H1 (cell line): ENCODE data around the gene RAD51D. TPM values are rescaled to one million over a fixed set of nuclear protein-coding genes. Genes with fewer than 3 reads are reported as not detected.
A peak's percentile ranks its signal among the peaks of the same experiment; 100 is the strongest.

Experiments used
- CTCF ChIA-PET: fragments of 300-600 bp; sonication (Branson Sonifier 250); formaldehyde crosslinking; loops from one replicate; lab custom pipeline; 2021; ENCODE audit not compliant: partially characterized antibody; lab: Charles Lee
- POLR2A ChIA-PET: fragments of 300-600 bp; sonication (Branson Sonifier 250); formaldehyde crosslinking; loops from one replicate; lab custom pipeline; 2021; ENCODE audit warnings: inconsistent platforms; ENCODE audit not compliant: partially characterized antibody; lab: Charles Lee
- DNase-seq, 2 experiments: peaks; one replicate each; pipeline versions ENCODE4 v3.0.0 to v3.0.0-alpha.2; 2010 to 2022; ENCODE audit warnings: low spot score in 2 of 2, low read depth in 1 of 2, mixed read lengths in 1 of 2
- FAIRE-seq: peaks from 2 replicates; lab custom pipeline; 2011; peaks lifted over from hg19 to GRCh38; lab: Jason Lieb, UNC
- H2AFZ ChIP-seq: 2 replicates; pipeline ENCODE4 v1.8.1; 2012; ENCODE audit warnings: low read length, inconsistent platforms
- H2AK5ac ChIP-seq: 2 replicates; pipeline ENCODE4 v1.6.1; 2013; ENCODE audit warnings: low read depth, low read length
- H2BK120ac ChIP-seq: replicated peaks from 2 replicates; pipeline ENCODE3; 2013; ENCODE audit warnings: low read depth, low read length, inconsistent platforms
- H2BK12ac ChIP-seq: 2 replicates; pipeline ENCODE4 v1.6.1; 2013; ENCODE audit warnings: low read depth, low read length
- H2BK15ac ChIP-seq: 2 replicates; pipeline ENCODE4 v1.6.1; 2013; ENCODE audit warnings: low read length
- H2BK20ac ChIP-seq: 2 replicates; pipeline ENCODE4 v1.6.1; 2013; ENCODE audit warnings: low read length
- H2BK5ac ChIP-seq: 2 replicates; pipeline ENCODE4 v1.6.1; 2013; ENCODE audit warnings: low read depth, low read length
- H3K14ac ChIP-seq: 2 replicates; pipeline ENCODE4 v1.6.1; 2013; ENCODE audit warnings: inconsistent platforms; ENCODE audit not compliant: insufficient read length
- H3K18ac ChIP-seq: 2 replicates; pipeline ENCODE4 v1.6.1; 2013; ENCODE audit warnings: low read length; ENCODE audit errors: extremely low read depth
- H3K23ac ChIP-seq: 2 replicates; pipeline ENCODE4 v1.6.1; 2013; ENCODE audit warnings: inconsistent platforms; ENCODE audit not compliant: insufficient read length
- H3K23me2 ChIP-seq: 2 replicates; pipeline ENCODE4 v1.6.1; 2013; ENCODE audit warnings: low read depth, low read length
- H3K27ac ChIP-seq: 2 replicates; pipeline ENCODE4 v1.6.1; 2011; ENCODE audit warnings: low read depth, low read length, inconsistent platforms
- H3K27me3 ChIP-seq, 4 experiments: replicated peaks in 1 of 4; 1 replicate in 1 of 4; 2 replicates in 3 of 4; pipeline versions ENCODE4 v1.6.1 to v1.8.1; 2011 to 2013; ENCODE audit warnings: low read length in 3 of 4, mild to moderate bottlenecking in 3 of 4, inconsistent platforms in 2 of 4, mixed read lengths in 2 of 4, moderate library complexity in 1 of 4; ENCODE audit not compliant: control insufficient read depth in 3 of 4, insufficient read depth in 3 of 4; ENCODE audit errors: extremely low read depth in 1 of 4
- H3K36me3 ChIP-seq, 4 experiments: 2 replicates each; pipeline versions ENCODE4 v1.6.1 to v1.8.1; 2011 to 2013; ENCODE audit warnings: mild to moderate bottlenecking in 4 of 4, low read length in 3 of 4, moderate library complexity in 2 of 4, control low read depth in 1 of 4, inconsistent platforms in 1 of 4; ENCODE audit not compliant: insufficient read depth in 4 of 4, control insufficient read depth in 2 of 4
- H3K4ac ChIP-seq: replicated peaks from 2 replicates; pipeline ENCODE3; 2013; ENCODE audit warnings: low read length, low read depth, mixed read lengths, inconsistent platforms; ENCODE audit not compliant: insufficient read length
- H3K4me1 ChIP-seq, 4 experiments: replicated peaks in 1 of 4; 1 replicate in 1 of 4; 2 replicates in 3 of 4; pipeline versions ENCODE4 v1.6.1 to v1.8.1; 2011 to 2013; ENCODE audit warnings: low read length in 3 of 4, inconsistent platforms in 2 of 4, mixed read lengths in 1 of 4; ENCODE audit not compliant: insufficient read depth in 4 of 4, control insufficient read depth in 3 of 4
- H3K4me2 ChIP-seq, 2 experiments: 2 replicates each; pipeline versions ENCODE4 v1.6.1 to v1.8.1; 2011 to 2013; ENCODE audit warnings: low read depth in 2 of 2, low read length in 2 of 2, control low read depth in 1 of 2, inconsistent platforms in 1 of 2, mild to moderate bottlenecking in 1 of 2; ENCODE audit not compliant: insufficient read depth in 1 of 2
- H3K4me3 ChIP-seq, 4 experiments: fragments of 200-600, 300-600 bp in 1 of 4; sonication (generic), shearing (Covaris generic), sonication (Bioruptor Twin) in 1 of 4; 2 replicates each; pipeline versions ENCODE4 v1.5.1 to v1.8.1; 2011 to 2016; ENCODE audit warnings: low read length in 4 of 4, low read depth in 3 of 4, control low read depth in 2 of 4, inconsistent platforms in 2 of 4, mild to moderate bottlenecking in 2 of 4, mixed read lengths in 1 of 4, moderate library complexity in 1 of 4; ENCODE audit not compliant: insufficient read depth in 2 of 4; ENCODE audit errors: extremely low read depth in 1 of 4
- H3K56ac ChIP-seq: replicated peaks from 2 replicates; pipeline ENCODE3; 2013; ENCODE audit warnings: low read depth, mild to moderate bottlenecking, mixed read lengths, low read length, inconsistent platforms; ENCODE audit not compliant: insufficient read length
- H3K79me1 ChIP-seq: 2 replicates; pipeline ENCODE4 v1.6.1; 2013; ENCODE audit warnings: low read depth, low read length, control low read depth
- H3K79me2 ChIP-seq, 2 experiments: 2 replicates each; pipeline versions ENCODE4 v1.6.1 to v1.8.1; 2012 to 2013; ENCODE audit warnings: low read length in 2 of 2, mild to moderate bottlenecking in 2 of 2, inconsistent platforms in 1 of 2; ENCODE audit not compliant: insufficient read depth in 2 of 2, control insufficient read depth in 1 of 2
- H3K9ac ChIP-seq, 4 experiments: replicated peaks in 1 of 4; 1 replicate in 1 of 4; 2 replicates in 3 of 4; pipeline versions ENCODE4 v1.6.1 to v1.8.1; 2011 to 2013; ENCODE audit warnings: low read depth in 3 of 4, low read length in 3 of 4, control low read depth in 2 of 4, mild to moderate bottlenecking in 2 of 4, moderate library complexity in 2 of 4, inconsistent platforms in 1 of 4; ENCODE audit errors: extremely low read depth in 1 of 4
- H3K9me3 ChIP-seq, 2 experiments: 2 replicates each; pipeline versions ENCODE4 v1.6.1 to v1.8.1; 2012 to 2013; ENCODE audit warnings: mild to moderate bottlenecking in 2 of 2, moderate library complexity in 2 of 2, control low read depth in 1 of 2, inconsistent platforms in 1 of 2, low read depth in 1 of 2, low read length in 1 of 2, mixed read lengths in 1 of 2; ENCODE audit not compliant: insufficient read depth in 2 of 2
- H4K20me1 ChIP-seq, 2 experiments: replicated peaks in 1 of 2; 2 replicates each; pipeline versions ENCODE3 to v1.8.1; 2011 to 2013; ENCODE audit warnings: inconsistent platforms in 2 of 2, low read length in 2 of 2, mild to moderate bottlenecking in 1 of 2; ENCODE audit not compliant: insufficient read depth in 2 of 2, control insufficient read depth in 1 of 2
- H4K5ac ChIP-seq: 2 replicates; pipeline ENCODE4 v1.6.1; 2013; ENCODE audit warnings: low read length, low read depth, mixed read lengths, inconsistent platforms; ENCODE audit not compliant: insufficient read length
- H4K8ac ChIP-seq: 2 replicates; pipeline ENCODE4 v1.8.0; 2013; ENCODE audit warnings: mild to moderate bottlenecking, moderate library complexity, low read length, inconsistent platforms; ENCODE audit not compliant: insufficient read depth; ENCODE audit errors: extremely low read depth
- H4K91ac ChIP-seq: replicated peaks from 2 replicates; pipeline ENCODE3; 2013; ENCODE audit warnings: low read length, mixed read lengths, inconsistent platforms; ENCODE audit not compliant: insufficient read length
- ATF3 ChIP-seq: IDR thresholded peaks from 2 replicates; pipeline ENCODE4 v1.6.1; 2011; ENCODE audit warnings: low read depth, mild to moderate bottlenecking, low read length; ENCODE audit not compliant: insufficient read depth
- CREB1 ChIP-seq: IDR thresholded peaks from 2 replicates; pipeline ENCODE4 v1.6.1; 2012; ENCODE audit warnings: inconsistent platforms
- HDAC2 ChIP-seq, 2 experiments: fragments of 300-600 bp in 1 of 2; sonication (generic) in 1 of 2; IDR thresholded peaks; 2 replicates each; pipeline ENCODE4 v1.6.1; 2011 to 2012; ENCODE audit warnings: low read depth in 2 of 2, low read length in 2 of 2, mild to moderate bottlenecking in 2 of 2, moderate library complexity in 2 of 2, borderline replicate concordance in 1 of 2, inconsistent platforms in 1 of 2
- HDAC6 ChIP-seq: IDR thresholded peaks from one replicate; pipeline ENCODE4 v1.7.1; 2012; ENCODE audit warnings: low read depth, mild to moderate bottlenecking, inconsistent platforms, low read length, moderate library complexity
- KDM4A ChIP-seq: IDR thresholded peaks from one replicate; pipeline ENCODE4 v1.7.1; 2012; ENCODE audit warnings: low read depth, mild to moderate bottlenecking, moderate library complexity, low read length, inconsistent platforms; ENCODE audit not compliant: severe bottlenecking
- NRF1 ChIP-seq: IDR thresholded peaks from 2 replicates; pipeline ENCODE4 v1.6.1; 2011; ENCODE audit warnings: mild to moderate bottlenecking, low read depth, low read length, improper control_type of control experiment
- RXRA ChIP-seq: IDR thresholded peaks from 2 replicates; pipeline ENCODE4 v1.6.1; 2011; ENCODE audit warnings: low read depth, mild to moderate bottlenecking, low read length, moderate library complexity; ENCODE audit not compliant: insufficient read depth
- SAP30 ChIP-seq: fragments of 300-600 bp; sonication (generic); IDR thresholded peaks from 2 replicates; pipeline ENCODE4 v1.7.1; 2012; ENCODE audit warnings: low read length, moderate library complexity, mild to moderate bottlenecking, inconsistent platforms; ENCODE audit not compliant: insufficient read depth, insufficient replicate concordance
- SIN3A ChIP-seq, 2 experiments: IDR thresholded peaks in 1 of 2; conservative IDR thresholded peaks in 1 of 2; 2 replicates each; pipeline ENCODE4 v1.6.1; 2011 to 2012; ENCODE audit warnings: low read length in 2 of 2, improper control_type of control experiment in 1 of 2, low read depth in 1 of 2, mild to moderate bottlenecking in 1 of 2
- SIX5 ChIP-seq: IDR thresholded peaks from 2 replicates; pipeline ENCODE4 v1.6.1; 2011; ENCODE audit warnings: mild to moderate bottlenecking, low read depth, low read length
- TAF1 ChIP-seq: IDR thresholded peaks from 2 replicates; pipeline ENCODE4 v1.6.1; 2011; ENCODE audit warnings: mild to moderate bottlenecking, low read depth, low read length
- WGBS, 2 experiments: shearing (Covaris generic) in 1 of 2; methylation state at CpG; one replicate each; pipeline versions ENCODE4 v1.1.6 to v1.1.7; 2013 to 2015; ENCODE audit warnings: low lambda C conversion rate in 2 of 2, mixed read lengths in 2 of 2, inconsistent platforms in 1 of 2, low coverage in 1 of 2, missing lambda C conversion rate in 1 of 2; ENCODE audit not compliant: insufficient replicate concordance in 2 of 2, insufficient coverage in 1 of 2, insufficient read length in 1 of 2; ENCODE audit errors: extremely low coverage in 1 of 2, missing lambda C conversion rate in 1 of 2; 5-methylcytosine and 5-hydroxymethylcytosine counted together
- polyA plus RNA-seq, 7 experiments: library from polyadenylated mRNA; depleted of rRNA in 3 of 7; stranded (reverse) in 5 of 7; unstranded in 2 of 7; fragments of >200 nt in 5 of 7; fragments of 200-250 nt in 2 of 7; gene quantifications; 1 replicate in 5 of 7; 2 replicates in 1 of 7; 4 replicates in 1 of 7; pipeline versions ENCODE4 v1.2.1 to v1.2.3, GENCODE V29; 2011 to 2013; ENCODE audit warnings: missing spikeins in 2 of 7, mixed read lengths in 2 of 7
- total RNA-seq: library from RNA; stranded (reverse); fragmentation: NEBNext Ultra II Directional; extraction: Animal tissue kit (Norgen Biotek cat#: 25700); gene quantifications from 2 replicates; pipeline ENCODE4 v1.2.1, GENCODE V29; 2021

RAD51D gene
- total and polyA plus RNA-seq, 2 of the 8 experiments (the other 6 are each of a cell fraction or from before 2014, with no cell fraction given) = 10.2 to 12.9 TPM

GRCh38 chr17:35088356-35088880 lies 31.2 kb downstream of the RAD51D start:
- Histone ChIP-seq H2BK120ac (no peak overlapping the region), H3K9ac (peak overlapping the region; percentile 8 to 57 (median 51); a peak in 6 of 7 replicates), H4K8ac (peak overlapping the region; percentile 85; the same call in 1 of the 2 replicates), H3K56ac (no peak overlapping the region), H3K27ac (no peak overlapping the region; the same call in 1 of the 2 replicates), H3K4me1 (peaks cover 6 to 23% (median 11%) of the 10 kb centered on the region in 4 experiments), H2BK5ac (peak overlapping the region; percentile 60), H3K27me3 (no peaks in the 10 kb centered on the region), H3K9me3 (no peaks in the 10 kb centered on the region), H3K79me2 (peaks cover 0 to 2% of the 10 kb centered on the region in 2 experiments; a peak in 1 of 4 replicates), H3K4ac (no peak overlapping the region), H3K14ac (no peak overlapping the region), H4K20me1 (no peaks in the 10 kb centered on the region), H2BK15ac (no peak overlapping the region), H3K4me3 (peak overlapping the region; percentile 53 to 86 (median 76)), H3K18ac (peak overlapping the region; percentile 75), H3K23ac (no peak overlapping the region), H3K79me1 (no peaks in the 10 kb centered on the region; the same call in 1 of the 2 replicates), H2BK12ac (no peak overlapping the region), H3K4me2 (peak overlapping the region; percentile 74 to 86), H3K23me2 (peaks cover 12% of the 10 kb centered on the region; the same call in 1 of the 2 replicates), H2BK20ac (no peak overlapping the region), H2AK5ac (no peak overlapping the region), H3K36me3 (no peaks in the 10 kb centered on the region), H4K91ac (no peak overlapping the region), H2AFZ (peak overlapping the region; percentile 17; the same call in 1 of the 2 replicates), H4K5ac (no peak overlapping the region)
- FAIRE-seq (no peak), DNase-seq (no peak)
- POLR2A ChIA-PET = interaction anchor here (1.0 to 1.6 kb wide), 4 partner anchors 11 to 81 kb away, joined by 3 to 7 read pairs (median 4); partner anchors contain the start of gene RFFL
- WGBS, 2 experiments = 6% methylated on average over 26 of the region's 26 CpGs; no CpG with 5 or more reads in 1 of the 2 experiments
- CTCF ChIA-PET = interaction anchor here (0.6 to 1.4 kb wide), 3 partner anchors 31 to 1151 kb away, joined by 3 to 4 read pairs (median 3); no protein-coding TSS in a partner anchor
- TF ChIP-seq SIX5 = no peak
- TF ChIP-seq RXRA = no peak
- 0 out of 4 replicates have a peak, but pooled peaks of 1 of the 2 experiments have one; percentile 22 for TF ChIP-seq SIN3A (conservative IDR thresholded peaks at IDR 0.05 in 1 of 2, IDR thresholded peaks at IDR 0.05 in 1 of 2; ENCODE audit: low read depth in 1 of 2, low read length in 2 of 2)
- no peak for TF ChIP-seq HDAC6
- no peak for TF ChIP-seq ATF3
- peak; percentile 47 for TF ChIP-seq SAP30
- peak; percentile 11 for TF ChIP-seq KDM4A
- 0 out of 4 replicates have a peak, but pooled peaks of 1 of the 2 experiments have one; percentile 2 for TF ChIP-seq HDAC2 (IDR thresholded peaks at IDR 0.05; ENCODE audit: borderline replicate concordance in 1 of 2, low read depth in 2 of 2, low read length in 2 of 2)
- no peak for TF ChIP-seq NRF1
- TF ChIP-seq TAF1 = 0 out of 2 replicates have a peak, but pooled peaks have one; percentile 42
- no peak for TF ChIP-seq CREB1
